Ishikawa (cell line): ENCODE results near the gene AFAP1L1.

Source experiments
- CEBPB ChIP-seq: IDR thresholded peaks from 2 replicates; pipeline ENCODE4 v1.6.1; 2012
- CREB1 ChIP-seq: IDR thresholded peaks from 2 replicates; pipeline ENCODE4 v1.6.1; 2012; ENCODE audit warnings: low read depth
- EGR1 ChIP-seq: IDR thresholded peaks from 2 replicates; pipeline ENCODE4 v1.6.1; 2012
- EP300 ChIP-seq: IDR thresholded peaks from 2 replicates; pipeline ENCODE4 v1.6.1; 2012; ENCODE audit warnings: borderline replicate concordance
- TF ChIP-seq, protein P1 (sequence below): IDR thresholded peaks from 2 replicates; pipeline ENCODE4 v1.6.1; 2012; ENCODE audit warnings: low read depth, mild to moderate bottlenecking
- TF ChIP-seq, protein P2 (sequence below): IDR thresholded peaks from 2 replicates; pipeline ENCODE4 v1.6.1; 2012
- TF ChIP-seq, protein P3 (sequence below): IDR thresholded peaks from 2 replicates; pipeline ENCODE4 v1.6.1; 2012

DNA sequence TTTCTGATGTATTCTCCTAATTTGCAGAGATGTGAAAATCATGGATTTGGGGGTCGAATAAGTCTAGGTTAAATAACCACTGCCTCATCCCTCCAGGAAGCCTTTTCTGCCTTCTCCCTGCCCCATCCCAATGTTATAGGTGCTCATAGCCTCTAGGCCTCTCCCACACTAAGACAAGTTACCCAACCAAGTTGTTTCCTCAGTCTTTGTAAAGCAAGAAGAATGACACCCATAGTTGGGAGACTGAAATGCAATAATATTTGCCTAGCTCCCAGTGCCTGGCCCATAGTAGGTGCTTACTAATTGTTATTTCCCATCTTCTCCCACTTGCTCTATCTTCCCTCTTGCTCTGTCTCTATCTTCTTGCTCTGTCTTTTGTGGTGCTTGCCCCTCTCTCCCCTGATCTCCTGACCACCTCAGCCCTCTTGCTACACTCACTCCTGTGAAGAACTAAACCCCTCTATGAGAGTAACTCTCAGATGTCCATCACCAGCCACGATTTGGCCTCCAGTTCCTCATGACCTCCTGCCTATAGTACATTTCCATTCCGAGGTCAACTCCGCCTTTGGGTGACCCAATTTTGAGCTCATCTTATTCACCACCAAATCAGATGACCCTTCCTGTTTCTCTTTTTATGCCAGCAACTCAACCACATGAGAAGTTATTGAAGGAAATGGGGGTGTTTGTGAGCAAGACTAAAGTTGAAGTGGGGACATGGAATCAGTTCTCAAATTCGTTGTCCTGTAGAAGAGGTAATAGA lies 7.0 kb downstream of the AFAP1L1 start:
- TF ChIP-seq, protein P1, sequence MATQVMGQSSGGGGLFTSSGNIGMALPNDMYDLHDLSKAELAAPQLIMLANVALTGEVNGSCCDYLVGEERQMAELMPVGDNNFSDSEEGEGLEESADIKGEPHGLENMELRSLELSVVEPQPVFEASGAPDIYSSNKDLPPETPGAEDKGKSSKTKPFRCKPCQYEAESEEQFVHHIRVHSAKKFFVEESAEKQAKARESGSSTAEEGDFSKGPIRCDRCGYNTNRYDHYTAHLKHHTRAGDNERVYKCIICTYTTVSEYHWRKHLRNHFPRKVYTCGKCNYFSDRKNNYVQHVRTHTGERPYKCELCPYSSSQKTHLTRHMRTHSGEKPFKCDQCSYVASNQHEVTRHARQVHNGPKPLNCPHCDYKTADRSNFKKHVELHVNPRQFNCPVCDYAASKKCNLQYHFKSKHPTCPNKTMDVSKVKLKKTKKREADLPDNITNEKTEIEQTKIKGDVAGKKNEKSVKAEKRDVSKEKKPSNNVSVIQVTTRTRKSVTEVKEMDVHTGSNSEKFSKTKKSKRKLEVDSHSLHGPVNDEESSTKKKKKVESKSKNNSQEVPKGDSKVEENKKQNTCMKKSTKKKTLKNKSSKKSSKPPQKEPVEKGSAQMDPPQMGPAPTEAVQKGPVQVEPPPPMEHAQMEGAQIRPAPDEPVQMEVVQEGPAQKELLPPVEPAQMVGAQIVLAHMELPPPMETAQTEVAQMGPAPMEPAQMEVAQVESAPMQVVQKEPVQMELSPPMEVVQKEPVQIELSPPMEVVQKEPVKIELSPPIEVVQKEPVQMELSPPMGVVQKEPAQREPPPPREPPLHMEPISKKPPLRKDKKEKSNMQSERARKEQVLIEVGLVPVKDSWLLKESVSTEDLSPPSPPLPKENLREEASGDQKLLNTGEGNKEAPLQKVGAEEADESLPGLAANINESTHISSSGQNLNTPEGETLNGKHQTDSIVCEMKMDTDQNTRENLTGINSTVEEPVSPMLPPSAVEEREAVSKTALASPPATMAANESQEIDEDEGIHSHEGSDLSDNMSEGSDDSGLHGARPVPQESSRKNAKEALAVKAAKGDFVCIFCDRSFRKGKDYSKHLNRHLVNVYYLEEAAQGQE: no peak
- TF ChIP-seq CEBPB: no peak
- TF ChIP-seq EP300: no peak
- TF ChIP-seq, protein P2, sequence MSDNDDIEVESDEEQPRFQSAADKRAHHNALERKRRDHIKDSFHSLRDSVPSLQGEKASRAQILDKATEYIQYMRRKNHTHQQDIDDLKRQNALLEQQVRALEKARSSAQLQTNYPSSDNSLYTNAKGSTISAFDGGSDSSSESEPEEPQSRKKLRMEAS: no peak
- no peak for TF ChIP-seq EGR1
- TF ChIP-seq CREB1: no peak
- TF ChIP-seq, protein P3, sequence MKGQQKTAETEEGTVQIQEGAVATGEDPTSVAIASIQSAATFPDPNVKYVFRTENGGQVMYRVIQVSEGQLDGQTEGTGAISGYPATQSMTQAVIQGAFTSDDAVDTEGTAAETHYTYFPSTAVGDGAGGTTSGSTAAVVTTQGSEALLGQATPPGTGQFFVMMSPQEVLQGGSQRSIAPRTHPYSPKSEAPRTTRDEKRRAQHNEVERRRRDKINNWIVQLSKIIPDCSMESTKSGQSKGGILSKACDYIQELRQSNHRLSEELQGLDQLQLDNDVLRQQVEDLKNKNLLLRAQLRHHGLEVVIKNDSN: no peak
